HTERT RPE-1 (cell line): Measurements from ENCODE around the gene HMCN1.

Experiments
- in situ Hi-C: fragments of 300-500 bp; cut with MboI; formaldehyde crosslinking; loops from 4 replicates; pipeline ENCODE4 v1.14.3; 2020; ENCODE audit warnings: low sequenced_read_pairs

HMCN1 gene

GRCh38 chr1:185733818-185734735 is at the start of gene HMCN1:
TSS of gene HMCN1 (plus strand) at chr1:185734391. CDS start at chr1:185734780, 389 bp downstream.
- in situ Hi-C loops: no loop called here

GRCh38 chr1:185686821-185687778 is 47.1 kb upstream of the HMCN1 start:
- in situ Hi-C loops: no loop called here

GRCh38 chr1:185690527-185690926 is 43.7 kb upstream of the HMCN1 start:
- in situ Hi-C loops: no loop called here

GRCh38 chr1:185693654-185694053 is 40.5 kb upstream of the HMCN1 start:
- in situ Hi-C loops: no loop called here

- in situ Hi-C loops: no loop called here
Observed at GRCh38 chr1:185694081-185694480, 40.1 kb upstream of the HMCN1 start.

- in situ Hi-C loops: no loop called here
Observed at GRCh38 chr1:185695299-185695698, 38.9 kb upstream of the HMCN1 start.

DNA sequence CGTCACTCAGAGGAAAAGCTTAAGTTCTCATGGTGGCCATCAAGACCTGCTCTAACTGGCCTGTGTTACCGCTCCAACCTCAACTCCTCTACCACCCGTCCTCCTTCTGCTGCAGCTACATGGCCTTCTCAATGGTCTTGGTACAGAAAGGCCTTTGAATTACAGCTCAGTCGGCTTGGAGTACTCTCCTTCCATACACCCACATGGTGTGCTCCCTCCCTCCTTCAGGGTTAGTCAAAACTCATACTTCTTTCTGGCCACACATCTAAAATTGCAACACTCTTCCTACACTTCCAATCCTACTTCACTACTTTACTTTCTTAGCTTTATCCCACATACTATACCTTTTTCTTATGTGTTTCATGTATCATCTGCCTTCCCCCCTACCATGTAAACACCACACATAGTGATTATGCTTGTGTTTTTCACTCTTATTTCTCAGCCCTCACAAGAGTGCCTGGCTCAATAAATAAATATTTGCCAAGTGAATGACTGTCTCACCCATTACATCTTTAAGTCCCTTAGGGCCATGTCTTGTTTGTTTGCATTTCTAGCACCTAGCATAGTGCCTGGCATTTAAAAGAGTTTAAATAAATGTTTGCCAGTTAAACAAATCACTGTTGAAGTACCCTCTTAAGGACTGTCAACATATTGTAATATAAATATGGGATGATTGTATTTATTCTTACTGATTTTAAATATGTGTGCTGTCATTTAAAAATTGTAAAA is 37.6 kb upstream of the HMCN1 start:
- in situ Hi-C loops: no loop called here

GRCh38 chr1:185699874-185700273 is 34.3 kb upstream of the HMCN1 start:
- in situ Hi-C loops: no loop called here

DNA sequence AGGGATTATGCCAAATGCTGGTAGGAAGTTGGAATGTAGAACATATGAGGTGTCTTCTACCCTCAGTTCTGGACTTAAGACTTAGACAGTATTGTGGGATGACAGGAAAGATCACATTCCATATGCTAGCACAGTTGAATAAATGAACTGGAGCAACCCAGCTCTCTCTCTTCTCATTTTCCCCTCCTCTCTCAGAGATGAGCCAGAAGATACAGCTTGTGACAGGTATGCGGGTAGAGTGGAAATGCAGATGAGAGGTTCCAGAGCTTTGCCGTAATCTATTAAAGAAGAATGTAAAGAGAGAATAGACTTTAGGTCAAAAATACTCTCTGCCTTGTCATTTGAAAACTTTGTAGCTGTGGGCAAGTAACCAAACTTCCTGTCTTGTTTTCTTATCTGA is 32.5 kb upstream of the HMCN1 start:
- in situ Hi-C loops: no loop called here

DNA sequence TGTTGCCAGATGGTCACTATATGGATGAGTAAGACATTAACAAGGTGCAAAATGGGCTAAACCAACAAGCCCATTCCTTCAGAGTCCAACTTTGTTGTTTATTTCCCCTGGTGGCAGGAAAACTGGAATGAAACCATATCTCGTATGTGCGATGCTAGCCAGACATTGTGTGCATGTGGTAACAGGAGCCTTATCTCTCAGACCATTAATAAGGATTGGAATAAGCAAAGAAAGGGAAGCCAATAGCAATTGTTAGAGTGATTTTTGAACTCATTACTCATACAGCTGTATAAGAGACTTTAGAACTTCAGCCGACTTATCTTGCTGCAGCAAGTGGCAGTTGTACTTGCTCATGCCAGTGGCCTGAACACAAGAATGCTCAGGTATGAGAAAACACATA is 30.0 kb upstream of the HMCN1 start:
- in situ Hi-C loops: no loop called here

GRCh38 chr1:185716095-185716494 is 18.1 kb upstream of the HMCN1 start:
- in situ Hi-C loops: no loop called here

GRCh38 chr1:185719021-185719420 is 15.2 kb upstream of the HMCN1 start:
- in situ Hi-C loops: no loop called here

- in situ Hi-C loops: no loop called here
Observed at GRCh38 chr1:185720633-185721272, 13.4 kb upstream of the HMCN1 start.

DNA sequence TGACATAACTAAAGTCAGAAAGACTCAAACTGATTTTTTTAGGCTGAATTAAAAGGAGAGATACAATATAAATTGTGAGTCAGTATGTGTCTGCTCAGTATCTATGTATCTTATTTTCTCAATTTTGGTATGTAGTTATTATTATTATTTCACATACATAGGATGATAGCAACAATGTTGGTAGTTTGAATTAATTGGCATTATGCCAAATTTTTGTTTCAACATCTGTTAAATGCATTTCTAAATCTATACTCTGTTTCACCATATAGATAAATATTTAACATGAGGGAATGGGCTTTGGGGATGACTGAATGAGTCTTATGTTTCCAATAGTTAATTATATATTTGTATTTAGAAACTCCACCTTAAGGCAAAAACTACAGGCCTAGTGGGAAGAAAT is 12.6 kb upstream of the HMCN1 start:
- in situ Hi-C loops: no loop called here

DNA sequence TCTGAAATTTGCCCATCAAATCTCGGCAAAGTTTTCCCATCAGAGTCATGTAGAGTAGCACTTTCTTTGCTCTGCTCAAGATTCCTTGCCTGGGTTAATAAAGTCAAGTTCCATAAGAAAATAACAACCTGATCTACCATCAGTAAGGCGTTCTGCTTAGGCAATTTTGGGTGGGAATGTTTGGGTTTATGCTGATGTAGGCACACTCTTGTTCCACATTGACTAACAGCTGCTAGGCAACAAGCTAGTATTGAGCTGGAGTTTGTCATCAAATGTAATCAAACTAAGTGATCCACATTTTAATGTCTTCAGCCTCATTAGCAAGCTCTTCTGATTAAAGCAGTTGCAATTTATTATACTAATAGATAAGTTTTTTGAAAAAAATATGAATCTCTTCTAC is 12.1 kb upstream of the HMCN1 start:
- in situ Hi-C loops: no loop called here

GRCh38 chr1:185727726-185728125 is 6.5 kb upstream of the HMCN1 start:
- in situ Hi-C loops: no loop called here

DNA sequence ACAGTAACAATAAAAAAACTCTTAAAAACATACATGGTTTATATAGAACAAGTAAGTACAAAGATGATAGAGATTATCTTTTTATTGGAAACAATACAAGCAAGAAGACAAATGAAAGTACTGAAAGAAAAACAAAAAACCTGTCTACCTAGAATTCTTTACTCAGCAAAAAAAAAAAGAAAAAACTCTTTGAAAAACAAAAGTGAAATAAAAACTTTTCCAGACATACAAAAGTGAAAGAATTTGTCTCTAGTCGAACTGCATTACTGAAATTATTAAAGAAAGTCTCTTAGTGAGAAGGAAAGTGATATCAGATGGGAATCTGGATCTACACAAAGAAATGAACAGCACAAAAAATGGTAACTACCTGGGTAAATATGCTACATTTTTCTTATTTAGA is 2.7 kb upstream of the HMCN1 start:
- in situ Hi-C loops: no loop called here

DNA sequence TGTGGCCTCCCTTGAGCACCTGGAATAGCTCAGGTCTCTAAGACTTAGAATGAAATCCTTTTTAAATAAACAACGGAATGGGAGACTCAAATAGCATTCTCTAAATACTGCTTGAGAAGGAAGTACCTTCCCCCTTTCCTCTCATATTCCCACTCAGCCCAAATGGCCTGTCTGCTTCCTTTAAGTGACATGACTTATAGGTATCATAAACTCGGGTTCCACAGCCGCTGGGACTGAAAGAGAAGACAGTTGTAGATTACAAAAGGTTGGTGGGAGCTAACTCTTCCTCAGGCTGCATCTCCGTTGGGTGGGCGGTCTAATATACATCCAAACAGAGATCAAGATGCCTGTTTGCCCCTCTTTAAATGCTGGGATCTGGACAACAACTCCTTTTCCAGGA is 1.2 kb upstream of the HMCN1 start:
- in situ Hi-C loops: no loop called here

DNA sequence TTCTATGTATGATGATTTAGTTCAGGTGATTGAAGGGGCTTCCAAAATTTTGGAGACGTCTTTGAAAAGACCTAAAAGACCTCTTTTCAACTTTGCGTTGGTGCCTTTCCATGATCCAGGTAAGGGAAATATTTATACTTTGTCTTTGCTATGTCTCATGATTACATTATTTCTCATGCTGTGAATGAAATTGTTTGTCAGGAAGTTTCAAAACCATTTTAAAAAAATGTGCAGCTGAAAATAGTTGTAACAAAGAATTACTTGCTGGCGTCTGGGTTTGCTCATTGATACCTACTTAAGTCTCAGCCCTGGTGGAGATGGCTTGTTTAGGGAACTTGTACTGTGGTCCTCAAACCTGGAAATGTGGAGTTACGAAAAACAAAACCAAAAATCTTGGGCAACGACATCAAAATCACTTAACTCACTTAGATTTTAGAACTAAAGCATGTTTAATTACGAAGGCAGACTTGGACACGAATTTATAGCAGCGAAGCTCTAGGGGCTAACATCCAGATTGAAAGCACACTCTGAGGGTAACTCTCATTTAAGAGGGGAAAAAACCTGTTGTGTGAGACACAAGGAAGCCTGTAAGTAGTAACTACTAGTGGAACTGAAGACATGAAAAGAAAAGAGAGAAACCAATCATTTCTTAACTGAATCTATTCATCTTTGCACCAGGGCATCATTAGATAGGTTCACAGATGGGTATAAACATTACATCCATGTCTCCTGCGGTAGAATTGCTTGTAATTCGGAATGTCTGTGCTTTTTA is 924 bp downstream of the HMCN1 start:
- in situ Hi-C loops: no loop called here

GRCh38 chr1:185735701-185736064 is 1.5 kb downstream of the HMCN1 start:
- in situ Hi-C loops: no loop called here
